GM23338 (cell line): Measurements from ENCODE around the gene HSPB9. TPM values are rescaled to one million over a fixed set of nuclear protein-coding genes. Genes with fewer than 3 reads are reported as not detected.

Experiments used
- ATAC-seq: fragments of 200-7000 bp; cut with Tn5 transposase; 3 replicates; pipeline ENCODE4 v1.9.1; 2020
- DNase-seq: peaks from one replicate; pipeline ENCODE4 v3.0.0-alpha.2; 2015; ENCODE audit warnings: low spot score
- H2AFZ ChIP-seq: fragments of 200-600 bp; sonication (generic); 2 replicates; pipeline ENCODE4 v1.8.0; 2016; ENCODE audit warnings: antibody characterized with exemption, mild to moderate bottlenecking, moderate library complexity
- H3F3A ChIP-seq: fragments of 200-600 bp; sonication (generic); replicated peaks from 2 replicates; pipeline ENCODE4 v1.8.0; 2017; ENCODE audit warnings: antibody characterized with exemption, mixed run types, low read depth
- H3K27ac ChIP-seq: fragments of 200-600 bp; sonication (generic); 2 replicates; pipeline ENCODE4 v1.6.1; 2016; ENCODE audit warnings: low read depth
- H3K27me3 ChIP-seq: fragments of 200-600 bp; sonication (generic); 2 replicates; pipeline ENCODE4 v1.8.0; 2016; ENCODE audit warnings: mild to moderate bottlenecking, mixed run types, moderate library complexity; ENCODE audit not compliant: insufficient read depth
- H3K36me3 ChIP-seq: fragments of 200-600 bp; sonication (generic); 2 replicates; pipeline ENCODE4 v1.8.0; 2016; ENCODE audit warnings: mild to moderate bottlenecking; ENCODE audit not compliant: insufficient read depth
- H3K4me1 ChIP-seq: fragments of 200-600 bp; sonication (generic); 2 replicates; pipeline ENCODE4 v1.8.0; 2016; ENCODE audit warnings: mild to moderate bottlenecking, moderate library complexity; ENCODE audit not compliant: insufficient read depth
- H3K4me2 ChIP-seq: fragments of 200-600 bp; sonication (generic); 2 replicates; pipeline ENCODE4 v1.7.1; 2017; ENCODE audit warnings: mixed run types
- H3K4me3 ChIP-seq: fragments of 200-600 bp; sonication (generic); 2 replicates; pipeline ENCODE4 v1.6.1; 2016; ENCODE audit warnings: mixed run types
- H3K79me2 ChIP-seq: fragments of 200-600 bp; sonication (generic); replicated peaks from 2 replicates; pipeline ENCODE4 v1.8.0; 2017; ENCODE audit warnings: mild to moderate bottlenecking; ENCODE audit not compliant: insufficient read depth
- H3K9me2 ChIP-seq: fragments of 200-600 bp; sonication (generic); 2 replicates; pipeline ENCODE4 v1.8.0; 2017; ENCODE audit not compliant: insufficient read depth
- H4K20me1 ChIP-seq: fragments of 200-600 bp; sonication (generic); replicated peaks from 2 replicates; pipeline ENCODE4 v1.8.0; 2017; ENCODE audit warnings: mild to moderate bottlenecking; ENCODE audit not compliant: insufficient read depth
- H3K27ac Mint-ChIP-seq: 2 replicates; pipeline ENCODE4 v1.8.0; 2020; ENCODE audit warnings: inconsistent platforms, mild to moderate bottlenecking, moderate library complexity, mixed read lengths
- H3K27me3 Mint-ChIP-seq: 3 replicates; pipeline ENCODE4 v1.8.0; 2022; ENCODE audit warnings: low read depth, mild to moderate bottlenecking, moderate library complexity, mixed read lengths, inconsistent platforms; ENCODE audit not compliant: insufficient read depth, poor library complexity
- H3K36me3 Mint-ChIP-seq: 3 replicates; pipeline ENCODE4 v1.8.0; 2021; ENCODE audit warnings: low read depth, mild to moderate bottlenecking, inconsistent platforms, moderate library complexity, mixed read lengths
- H3K4me1 Mint-ChIP-seq: 3 replicates; pipeline ENCODE4 v1.8.0; 2020; ENCODE audit warnings: mild to moderate bottlenecking, inconsistent platforms, mixed read lengths
- H3K4me3 Mint-ChIP-seq: 3 replicates; pipeline ENCODE4 v1.8.0; 2021; ENCODE audit warnings: moderate library complexity, mild to moderate bottlenecking, inconsistent platforms, mixed read lengths
- H3K9me3 Mint-ChIP-seq: 3 replicates; pipeline ENCODE4 v1.8.0; 2020; ENCODE audit warnings: moderate library complexity, mild to moderate bottlenecking, inconsistent platforms, mixed read lengths
- CTCF ChIP-seq, 2 experiments: fragments of 200-600 bp in 1 of 2; sonication (generic) in 1 of 2; conservative IDR thresholded peaks; 2 replicates each; pipeline versions ENCODE4 v1.5.1 to v1.6.1; 2016 to 2017; ENCODE audit warnings: antibody characterized with exemption in 2 of 2, low read depth in 2 of 2, mild to moderate bottlenecking in 2 of 2, moderate library complexity in 1 of 2
- EZH2 ChIP-seq: fragments of 200-600 bp; sonication (generic); IDR thresholded peaks from one replicate; pipeline ENCODE4 v1.8.0; 2017; ENCODE audit warnings: antibody characterized with exemption, mild to moderate bottlenecking, low read depth; ENCODE audit not compliant: unreplicated experiment
- JUNB ChIP-seq: IDR thresholded peaks from one replicate; pipeline ENCODE4 v1.6.1; 2016; ENCODE audit warnings: antibody characterized with exemption; ENCODE audit not compliant: unreplicated experiment
- NANOG ChIP-seq: IDR thresholded peaks from 2 replicates; pipeline ENCODE4 v1.6.1; 2016; ENCODE audit warnings: antibody characterized with exemption, borderline replicate concordance
- POLR2AphosphoS5 ChIP-seq: IDR thresholded peaks from 2 replicates; pipeline ENCODE4 v1.6.1; 2016; ENCODE audit warnings: antibody characterized with exemption, low read depth
- ZNF114 ChIP-seq: fragments of 250-450 bp; sonication (Bioruptor Pico); IDR thresholded peaks from 2 replicates; pipeline ENCODE4 v1.5.0; 2020; ENCODE audit warnings: mild to moderate bottlenecking, moderate library complexity
- ZNF462 ChIP-seq: fragments of 250-450 bp; sonication (Bioruptor Pico); IDR thresholded peaks from 2 replicates; pipeline ENCODE4 v1.5.0; 2020; ENCODE audit warnings: mild to moderate bottlenecking, moderate library complexity
- polyA plus RNA-seq: library from polyadenylated mRNA; unstranded; fragments of >200 nt; fragmentation: Nextera tagmentation; extraction: Ambion mirVana; gene quantifications from 2 replicates; pipeline ENCODE4 v1.2.1, GENCODE V29; 2016
- total RNA-seq: library from RNA; depleted of rRNA; stranded (reverse); fragments of >200 nt; shearing (Covaris generic); gene quantifications from 2 replicates; pipeline ENCODE4 v1.2.3, GENCODE V29; 2014

Gene HSPB9
- total and polyA plus RNA-seq, 2 experiments from 2014 or later = 0.31 to 0.52 TPM

GRCh38 chr17:42097691-42098631, 24.6 kb upstream of the HSPB9 start, which contains the start of gene ZNF385C:
Gene ZNF385C, minus strand, starts transcription at chr17:42098473. Its CDS starts 35,417 bp downstream, at chr17:42063056.
- Mint-ChIP-seq H3K4me1 (peaks cover 19% of the 10 kb centered on the region), H3K4me3 (peak within 1 kb of the TSS; percentile 71), H3K9me3 (no peaks in the 10 kb centered on the region; the same call in 2 of the 3 replicates), H3K36me3 (no peaks in the 10 kb centered on the region; the same call in 2 of the 3 replicates), H3K27me3 (peaks cover 29% of the 10 kb centered on the region), H3K27ac (no peak within 1 kb of the TSS)
- DNase-seq (peak; percentile 62), ATAC-seq (peak; percentile 66)
- H3K4me2 ChIP-seq = peak within 1 kb of the TSS; percentile 93
- H4K20me1 ChIP-seq = no peaks in the 10 kb centered on the region
- H3K4me1 ChIP-seq = peaks cover 5% of the 10 kb centered on the region; the same call in 1 of the 2 replicates
- TF ChIP-seq CTCF (conservative IDR thresholded peaks at IDR 0.05; ENCODE audit: low read depth in 2 of 2) = no peak
- no peak for TF ChIP-seq EZH2
- no peak for TF ChIP-seq POLR2AphosphoS5
- no peak for TF ChIP-seq JUNB
- no peak for TF ChIP-seq ZNF462 (CRISPR knock-in tag)
- TF ChIP-seq ZNF114 (CRISPR knock-in tag) = no peak
- no peak for TF ChIP-seq NANOG
- H3K36me3 ChIP-seq = no peaks in the 10 kb centered on the region
- H3F3A ChIP-seq = no peaks in the 10 kb centered on the region
- H3K79me2 ChIP-seq = no peaks in the 10 kb centered on the region
- H3K9me2 ChIP-seq = no peaks in the 10 kb centered on the region
- peak within 1 kb of the TSS; percentile 74 for H3K4me3 ChIP-seq
- H3K27ac ChIP-seq = no peak within 1 kb of the TSS
- H3K27me3 ChIP-seq = peaks cover 34% of the 10 kb centered on the region
- H2AFZ ChIP-seq = peak within 1 kb of the TSS; percentile 96
